Left ventricle myocardium superior (tissue), 1 donor: ENCODE data around the gene PEX26. TPM values are rescaled to one million over a fixed set of nuclear protein-coding genes. Genes with fewer than 3 reads are reported as not detected.
"Not testable (repeated sequence)": the region's sequence is repeated elsewhere in the genome, so short reads cannot be mapped to it uniquely, and the experiment has no call there.

Source experiments
- ATAC-seq: fragments of 200-7000 bp; cut with Tn5 transposase; one replicate; pipeline ENCODE4 v1.9.1; 2020; ENCODE audit warnings: mild to moderate bottlenecking, moderate library complexity
- DNase-seq: peaks from one replicate; pipeline ENCODE4 v3.0.0-alpha.2; 2020
- intact Hi-C: fragments of 100-400 bp; cut with micrococcal nuclease; formaldehyde crosslinking; loops from one replicate; pipeline ENCODE4 v1.11.0; 2022
- long read RNA-seq: library from polyadenylated mRNA; unstranded; transcript quantifications from one replicate; pipeline ENCODE4 v2.0.0, GENCODE V29; 2021
- total RNA-seq: library from RNA; stranded (reverse); fragmentation: NEBNext Ultra II Directional; extraction: Animal tissue kit (Norgen Biotek cat#: 25700); gene quantifications from one replicate; pipeline ENCODE4 v1.2.1, GENCODE V29; 2021
- donor health status: DM: no; HTN: yes; CAD: no; lungs with severe emphysema.

PEX26 gene
- 20.6 TPM for total RNA-seq
- long read RNA-seq, full-length matches to known transcripts, result 4 of 7 reads
- long read RNA-seq, partial matches to known transcripts, result 0 of 7 reads
- long read RNA-seq, other reads (novel, unspliced or antisense), result 3 of 7 reads

GRCh38 chr22:18077639-18078328 lies at the start of gene PEX26:
Gene PEX26 (plus strand): TSS chr22:18077990. CDS start chr22:18078377, 387 bp downstream.
- intact Hi-C loops, result loop anchor here (5.0 to 10.0 kb wide), 3 partner anchors 53 to 245 kb away; partner anchors contain the start of gene MICAL3
- DNase-seq, result peak; percentile 95
- ATAC-seq, result peak; percentile 96

GRCh38 chr22:18028817-18029527 lies 48.8 kb upstream of the PEX26 start:
- DNase-seq, result no peak
- ATAC-seq, result peak; percentile 25
- intact Hi-C loops, result loop anchor here (10.0 kb wide), 1 partner anchor 46 kb away; the partner anchor contains the start of gene PEX26

- DNase-seq, result no peak
- ATAC-seq, result no peak
- intact Hi-C loops, result loop anchor here (10.0 kb wide), 1 partner anchor 45 kb away; the partner anchor contains the start of gene PEX26
Observed at GRCh38 chr22:18029686-18030267, 48.0 kb upstream of the PEX26 start.

DNA sequence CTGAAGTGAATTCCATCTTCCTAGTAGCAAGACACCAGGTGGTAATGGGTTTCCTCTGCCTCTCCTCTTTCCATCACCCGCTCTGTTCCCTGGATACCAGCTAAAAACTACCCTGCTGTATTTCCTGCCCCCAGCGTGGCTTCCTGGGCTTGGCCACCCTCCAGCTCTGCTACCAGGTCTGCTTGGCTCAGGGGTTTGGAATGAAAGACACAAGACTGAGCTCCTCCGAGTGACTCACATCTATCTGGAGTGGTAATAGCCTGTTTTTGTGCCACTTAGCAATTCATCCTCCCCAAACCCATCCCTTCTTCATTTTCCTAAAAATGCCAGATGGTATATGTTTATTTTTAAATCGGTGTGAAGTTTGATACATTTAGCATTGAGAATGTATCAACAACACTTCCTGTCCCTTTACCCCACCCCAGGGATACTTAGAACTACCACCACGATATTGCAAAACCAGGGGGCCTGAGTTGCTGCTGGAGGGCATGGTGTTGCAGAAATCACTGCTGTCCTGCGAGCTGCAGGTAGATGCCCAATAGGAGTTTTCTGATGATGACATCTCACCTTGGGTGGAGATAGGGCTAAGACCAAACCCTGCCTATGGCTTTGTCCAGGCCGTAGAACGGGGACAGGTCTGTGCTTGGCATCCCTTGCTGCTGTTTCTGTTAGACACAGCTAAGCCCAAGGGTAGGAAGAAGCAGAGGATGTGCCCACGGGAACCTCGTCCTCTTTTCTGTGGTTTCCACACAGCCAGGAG lies 45.9 kb upstream of the PEX26 start:
- DNase-seq, result peak; percentile 49
- peak; percentile 62 for ATAC-seq
- intact Hi-C loops, result no loop called here

- intact Hi-C loops, result no loop called here
- peak; percentile 69 for ATAC-seq
Observed at GRCh38 chr22:18032455-18033101, 45.2 kb upstream of the PEX26 start.

DNA sequence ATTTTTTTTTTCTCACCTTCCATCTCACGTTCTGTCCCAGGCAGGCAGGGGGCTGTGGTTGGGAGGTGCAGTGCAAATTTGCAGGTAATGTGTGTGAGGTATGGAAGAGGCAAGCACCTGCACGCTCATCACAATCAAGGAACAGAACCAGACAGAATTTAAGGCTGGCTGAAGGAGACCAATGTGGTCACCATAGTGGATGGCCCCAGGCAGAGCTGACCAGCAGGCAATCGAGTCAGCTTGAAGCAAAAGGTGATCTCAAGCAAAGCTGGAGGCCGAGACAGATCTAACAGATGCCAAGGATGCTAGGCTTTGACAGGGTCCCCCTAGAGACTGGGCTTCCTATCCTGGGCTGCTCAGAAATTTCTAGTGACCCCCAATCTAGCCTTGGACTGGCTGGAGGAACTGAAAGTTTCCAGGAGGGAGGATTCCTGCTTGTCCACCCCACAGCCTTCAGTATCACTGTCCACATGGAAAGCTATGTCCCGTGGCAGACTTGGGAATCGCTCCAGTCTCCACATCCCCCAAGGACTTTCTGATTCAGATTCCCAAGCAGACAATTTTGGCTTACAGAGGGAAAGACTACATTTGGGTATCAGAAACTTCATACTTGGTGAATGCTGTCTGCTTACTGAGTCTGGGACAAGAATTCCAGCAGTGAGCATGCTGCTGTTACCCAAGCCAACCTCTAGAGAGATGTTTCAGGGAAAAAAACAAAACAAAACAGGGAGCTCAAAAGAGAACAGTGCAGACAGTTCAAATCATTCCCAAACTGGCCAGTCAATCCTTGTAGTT lies 44.4 kb upstream of the PEX26 start:
- DNase-seq (no peak), ATAC-seq (peak; percentile 40)
- intact Hi-C loops, result no loop called here

More at GRCh38 chr22:18032455-18033101, 45.2 kb upstream of the PEX26 start:
- DNase-seq, result no peak

- DNase-seq (no peak), ATAC-seq (no peak)
- intact Hi-C loops, result no loop called here
Observed at GRCh38 chr22:18034076-18034475, 43.7 kb upstream of the PEX26 start.

DNA sequence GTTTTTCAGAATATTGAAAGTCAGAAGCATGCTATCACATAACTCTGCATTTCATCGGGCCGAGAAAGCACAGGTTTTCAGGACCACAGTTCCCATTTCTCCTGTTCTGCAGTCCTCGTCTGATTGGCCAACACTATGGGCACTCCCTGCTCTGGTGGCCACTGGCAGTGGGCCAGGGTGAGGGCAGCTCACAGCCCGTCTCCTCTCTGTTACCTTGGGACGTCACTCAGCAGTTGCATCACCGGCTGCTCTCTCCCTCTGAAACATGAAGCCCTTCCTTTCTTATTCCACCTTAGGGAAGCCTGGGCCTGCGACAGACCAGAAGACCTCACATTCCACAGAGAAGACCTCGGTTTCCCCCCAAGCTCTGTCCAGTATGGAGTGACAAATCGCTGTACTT lies 42.0 kb upstream of the PEX26 start:
- peak; percentile 65 for DNase-seq
- intact Hi-C loops, result no loop called here
- peak; percentile 38 for ATAC-seq

DNA sequence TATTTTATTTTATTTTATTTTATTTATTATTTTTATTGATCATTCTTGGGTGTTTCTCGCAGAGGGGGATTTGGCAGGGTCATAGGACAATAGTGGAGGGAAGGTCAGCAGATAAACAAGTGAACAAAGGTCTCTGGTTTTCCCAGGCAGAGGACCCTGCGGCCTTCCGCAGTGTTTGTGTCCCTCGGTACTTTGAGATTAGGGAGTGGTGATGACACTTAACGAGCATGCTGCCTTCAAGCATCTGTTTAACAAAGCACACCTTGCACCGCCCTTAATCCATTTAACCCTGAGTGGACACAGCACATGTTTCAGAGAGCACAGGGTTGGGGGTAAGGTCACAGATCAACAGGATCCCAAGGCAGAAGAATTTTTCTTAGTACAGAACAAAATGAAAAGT lies 36.9 kb upstream of the PEX26 start:
- DNase-seq, intact Hi-C loops, ATAC-seq: not testable (repeated sequence)

GRCh38 chr22:18042685-18043084 lies 35.1 kb upstream of the PEX26 start:
- DNase-seq (no peak), ATAC-seq (peak; percentile 46)
- intact Hi-C loops, result no loop called here

- intact Hi-C loops, result no loop called here
- ATAC-seq (peak; percentile 95), DNase-seq (peak; percentile 86)
Observed at GRCh38 chr22:18044548-18045271, 33.1 kb upstream of the PEX26 start.

DNA sequence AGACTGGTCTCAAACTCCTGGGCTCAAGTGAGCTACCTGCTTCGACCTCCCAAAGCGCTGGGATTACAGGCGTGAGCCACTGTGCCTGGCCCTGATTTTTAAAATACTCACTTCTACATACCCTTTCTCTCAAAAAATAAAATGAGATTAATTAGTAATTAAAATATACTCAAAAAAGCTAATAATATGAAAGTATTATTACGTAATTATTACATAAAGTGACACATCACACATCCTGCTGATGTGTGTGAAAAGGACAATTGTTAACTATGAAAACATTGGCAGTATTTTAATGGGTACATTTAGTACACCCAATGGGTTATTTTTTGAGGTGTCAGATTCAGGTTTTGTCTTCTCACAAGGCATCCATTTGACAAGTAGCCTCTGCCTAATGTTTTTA lies 32.0 kb upstream of the PEX26 start:
- no peak for ATAC-seq
- no peak for DNase-seq

DNA sequence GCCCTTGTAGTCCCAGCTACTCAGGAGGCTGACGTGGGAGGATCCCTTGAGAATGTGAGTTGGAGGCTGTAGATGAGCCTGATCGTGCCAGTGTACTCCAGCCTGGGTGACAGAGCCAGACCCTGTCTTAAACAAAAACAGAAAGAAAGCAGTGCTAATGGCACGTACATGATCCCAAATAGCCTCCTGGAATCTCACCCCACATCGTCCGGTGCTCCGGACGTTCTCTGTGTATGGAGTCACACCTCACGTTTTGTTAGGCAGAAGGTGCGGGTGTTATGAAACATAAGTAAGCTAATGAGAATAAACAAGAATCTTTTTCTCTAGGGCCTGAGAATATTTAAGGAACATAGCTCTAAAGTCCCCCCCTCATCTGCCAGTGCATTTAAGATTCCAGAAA lies 29.7 kb upstream of the PEX26 start:
- ATAC-seq (no peak), DNase-seq (no peak)
- intact Hi-C loops, result no loop called here

More for the DNA sequence above, 32.0 kb upstream of the PEX26 start:
- intact Hi-C loops, result no loop called here

DNA sequence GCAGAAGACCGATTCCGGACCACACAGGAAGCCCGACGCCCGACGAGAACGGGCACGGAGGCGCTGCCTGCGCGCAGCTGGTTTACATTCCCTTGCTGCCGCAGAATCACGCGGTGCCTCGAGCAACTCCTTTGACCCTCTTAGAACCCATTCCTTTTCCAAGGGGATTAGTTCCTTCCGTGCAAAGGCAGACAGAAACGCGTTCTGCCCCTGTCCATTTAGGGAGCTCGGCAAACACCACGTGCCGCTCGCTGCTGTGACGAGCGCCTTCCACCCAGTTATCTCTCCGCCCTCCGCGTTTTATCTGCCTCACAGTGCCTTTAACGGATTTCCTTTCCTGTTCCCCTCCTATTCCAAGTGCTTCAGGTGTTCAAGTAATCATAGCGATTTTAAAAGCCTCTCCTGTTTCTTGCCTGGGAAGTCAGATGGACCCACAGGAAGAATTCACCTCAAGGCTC lies 29.3 kb upstream of the PEX26 start:
- intact Hi-C loops, result no loop called here
- ATAC-seq (no peak), DNase-seq (no peak)

- intact Hi-C loops, result no loop called here
- DNase-seq, result no peak
- no peak for ATAC-seq
Observed at GRCh38 chr22:18050065-18050464, 27.7 kb upstream of the PEX26 start.

GRCh38 chr22:18051113-18051512 lies 26.7 kb upstream of the PEX26 start:
- DNase-seq, ATAC-seq, intact Hi-C loops: not testable (repeated sequence)
